ENCODE measurements around the gene KLF7. TPM values are rescaled to one million over a fixed set of nuclear protein-coding genes. Genes with fewer than 3 reads are reported as not detected.

The KLF7 gene
- polyA plus RNA-seq, 3 donors: 9.4 to 40.7 (median 10.3) TPM

- intact Hi-C loops (cut with micrococcal nuclease): no loop called here
- Mint-ChIP-seq H3K4me1 (peaks cover 19% of the 10 kb centered on the region), H3K27ac (peak overlapping the region in 1 of 7 donors; percentile 12), H3K36me3 (peaks cover 49 to 60% of the 10 kb centered on the region in 2 donors), H3K9me3 (peaks cover 0 to 9% (median 5%) of the 10 kb centered on the region in 7 donors), H3K4me3 (no peak overlapping the region), H3K27me3 (ENCODE audit: low read depth in 3 of 3) (peaks cover 0 to 3% (median 0%) of the 10 kb centered on the region in 3 donors)
- 20% methylated on average over 1 of the region's 2 CpGs for WGBS (ENCODE audit: insufficient coverage)
- no peak overlapping the region for H3K4me3 ChIP-seq (replicated peaks in 1 of 3; ENCODE audit: low read depth in 2 of 3, low read length in 3 of 3)
- peaks cover 38% of the 10 kb centered on the region for H3K79me2 ChIP-seq (ENCODE audit: insufficient read depth, low read length)
- no peaks in the 10 kb centered on the region for H3K27me3 ChIP-seq (ENCODE audit: control insufficient read depth in 2 of 2, insufficient read depth in 2 of 2, low read length in 2 of 2)
- H4K20me1 ChIP-seq (ENCODE audit: insufficient read depth, low read length): peaks cover 91% of the 10 kb centered on the region
- no peak overlapping the region for H3K9ac ChIP-seq (ENCODE audit: insufficient read depth, low read length, poor library complexity, severe bottlenecking)
- TF ChIP-seq, protein P1, sequence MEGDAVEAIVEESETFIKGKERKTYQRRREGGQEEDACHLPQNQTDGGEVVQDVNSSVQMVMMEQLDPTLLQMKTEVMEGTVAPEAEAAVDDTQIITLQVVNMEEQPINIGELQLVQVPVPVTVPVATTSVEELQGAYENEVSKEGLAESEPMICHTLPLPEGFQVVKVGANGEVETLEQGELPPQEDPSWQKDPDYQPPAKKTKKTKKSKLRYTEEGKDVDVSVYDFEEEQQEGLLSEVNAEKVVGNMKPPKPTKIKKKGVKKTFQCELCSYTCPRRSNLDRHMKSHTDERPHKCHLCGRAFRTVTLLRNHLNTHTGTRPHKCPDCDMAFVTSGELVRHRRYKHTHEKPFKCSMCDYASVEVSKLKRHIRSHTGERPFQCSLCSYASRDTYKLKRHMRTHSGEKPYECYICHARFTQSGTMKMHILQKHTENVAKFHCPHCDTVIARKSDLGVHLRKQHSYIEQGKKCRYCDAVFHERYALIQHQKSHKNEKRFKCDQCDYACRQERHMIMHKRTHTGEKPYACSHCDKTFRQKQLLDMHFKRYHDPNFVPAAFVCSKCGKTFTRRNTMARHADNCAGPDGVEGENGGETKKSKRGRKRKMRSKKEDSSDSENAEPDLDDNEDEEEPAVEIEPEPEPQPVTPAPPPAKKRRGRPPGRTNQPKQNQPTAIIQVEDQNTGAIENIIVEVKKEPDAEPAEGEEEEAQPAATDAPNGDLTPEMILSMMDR (IDR thresholded peaks at IDR 0.05): no peak
- H3K4me1 ChIP-seq (ENCODE audit: control insufficient read depth in 1 of 2, insufficient read depth in 2 of 2, low read length in 2 of 2): peaks cover 0 to 10% of the 10 kb centered on the region in 2 donors
- H3K9me3 ChIP-seq (replicated peaks in 1 of 2; ENCODE audit: control insufficient read depth in 1 of 2, insufficient read depth in 1 of 2, low read length in 2 of 2): peaks cover 4% of the 10 kb centered on the region in 2 donors
- H3K36me3 ChIP-seq (replicated peaks in 1 of 2; ENCODE audit: control insufficient read depth in 1 of 2, insufficient read depth in 2 of 2, low read length in 2 of 2): peaks cover 25 to 67% of the 10 kb centered on the region in 2 donors
- peak overlapping the region in 1 of 2 donors; percentile 40 for H3K27ac ChIP-seq (ENCODE audit: low read depth in 1 of 2, low read length in 2 of 2)
- H2AFZ ChIP-seq (ENCODE audit: insufficient read depth, low read depth, low read length, poor library complexity, severe bottlenecking): no peak overlapping the region
- no peak for DNase-seq
- H3K4me2 ChIP-seq (replicated peaks; ENCODE audit: extremely low read depth, low read length, poor library complexity, severe bottlenecking): no peak overlapping the region
These were observed 74.6 kb downstream of the KLF7 start for GRCh38 chr2:207091176-207091575.

GRCh38 chr2:207090389-207090788 lies 75.4 kb downstream of the KLF7 start:
- 86% methylated on average over 1 of the region's 5 CpGs for WGBS (ENCODE audit: insufficient coverage)
- no peak overlapping the region for H3K4me2 ChIP-seq (replicated peaks; ENCODE audit: extremely low read depth, low read length, poor library complexity, severe bottlenecking)
- intact Hi-C loops (cut with micrococcal nuclease): no loop called here

More at GRCh38 chr2:207090389-207090788, 75.4 kb downstream of the KLF7 start:
- Mint-ChIP-seq H3K9me3 (peaks cover 0 to 9% (median 5%) of the 10 kb centered on the region in 7 donors), H3K4me1 (peaks cover 19% of the 10 kb centered on the region), H3K36me3 (peaks cover 52 to 64% of the 10 kb centered on the region in 2 donors), H3K4me3 (no peak overlapping the region), H3K27me3 (ENCODE audit: low read depth in 3 of 3) (peaks cover 0 to 1% (median 0%) of the 10 kb centered on the region in 3 donors), H3K27ac (peak overlapping the region in 2 of 7 donors; percentile 43 to 44)
- Histone ChIP-seq H3K79me2 (ENCODE audit: insufficient read depth, low read length) (peaks cover 32% of the 10 kb centered on the region), H3K4me1 (ENCODE audit: control insufficient read depth in 1 of 2, insufficient read depth in 2 of 2, low read length in 2 of 2) (peaks cover 0 to 10% of the 10 kb centered on the region in 2 donors), H3K36me3 (replicated peaks in 1 of 2; ENCODE audit: control insufficient read depth in 1 of 2, insufficient read depth in 2 of 2, low read length in 2 of 2) (peaks cover 33 to 75% of the 10 kb centered on the region in 2 donors), H3K27me3 (ENCODE audit: control insufficient read depth in 2 of 2, insufficient read depth in 2 of 2, low read length in 2 of 2) (no peaks in the 10 kb centered on the region), H3K4me3 (replicated peaks in 1 of 3; ENCODE audit: low read depth in 2 of 3, low read length in 3 of 3) (no peak overlapping the region), H3K27ac (ENCODE audit: low read depth in 1 of 2, low read length in 2 of 2) (peak overlapping the region in 1 of 2 donors; percentile 28), H3K9ac (ENCODE audit: insufficient read depth, low read length, poor library complexity, severe bottlenecking) (no peak overlapping the region), H3K9me3 (replicated peaks in 1 of 2; ENCODE audit: control insufficient read depth in 1 of 2, insufficient read depth in 1 of 2, low read length in 2 of 2) (peaks cover 4% of the 10 kb centered on the region in 2 donors), H2AFZ (ENCODE audit: insufficient read depth, low read depth, low read length, poor library complexity, severe bottlenecking) (no peak overlapping the region), H4K20me1 (ENCODE audit: insufficient read depth, low read length) (peaks cover 94% of the 10 kb centered on the region)
- TF ChIP-seq, protein P1 (IDR thresholded peaks at IDR 0.05): no peak
- no peak for DNase-seq

Data from CD14-positive monocyte (primary cell).